ENCODE measurements around the gene SNX10. TPM values are rescaled to one million over a fixed set of nuclear protein-coding genes. Genes with fewer than 3 reads are reported as not detected.
A peak's percentile ranks its signal among the peaks of the same experiment; 100 is the strongest.

The SNX10 gene
- total RNA-seq, 1 experiment from 2014 or later: 9.4 TPM

GRCh38 chr7:26393818-26394217, 102.2 kb downstream of the SNX10 start:
- H2BK5ac ChIP-seq (ENCODE audit: insufficient read length, low read length): no peak overlapping the region
- no peak for TF ChIP-seq CTCF (conservative IDR thresholded peaks at IDR 0.05)
- no peaks in the 10 kb centered on the region for H3K27me3 ChIP-seq (ENCODE audit: insufficient read depth, low read length)
- Mint-ChIP-seq H3K36me3 (ENCODE audit: insufficient read depth in 1 of 3, low read depth in 3 of 3) (no peaks in the 10 kb centered on the region), H3K27ac (peak overlapping the region in 1 of 3 experiments; percentile 48; a peak in 1 of 7 replicates), H3K9me3 (no peaks in the 10 kb centered on the region), H3K27me3 (ENCODE audit: low read depth) (peaks cover 14% of the 10 kb centered on the region), H3K4me3 (no peak overlapping the region), H3K4me1 (peaks cover 11% of the 10 kb centered on the region in 2 experiments)
- no peaks in the 10 kb centered on the region for H3K4me1 ChIP-seq (ENCODE audit: insufficient read depth, low read length)
- WGBS (ENCODE audit: extremely low coverage, insufficient read length, low lambda C conversion rate): no CpG with 5 or more reads among the region's 3 CpGs
- no peaks in the 10 kb centered on the region for H4K20me1 ChIP-seq (ENCODE audit: control insufficient read depth, insufficient read depth, insufficient read length)
- H3K79me1 ChIP-seq (ENCODE audit: insufficient read depth, low read depth, low read length, poor library complexity, severe bottlenecking): no peaks in the 10 kb centered on the region
- H3K79me2 ChIP-seq (ENCODE audit: insufficient read depth, low read length): no peaks in the 10 kb centered on the region
- no peak overlapping the region for H3T11ph ChIP-seq (ENCODE audit: low read length)
- no peak overlapping the region for H2BK12ac ChIP-seq (ENCODE audit: insufficient read length, low read depth, low read length)
- no peaks in the 10 kb centered on the region for H3K9me3 ChIP-seq (ENCODE audit: control insufficient read depth, low read depth, low read length)
- no peak overlapping the region for H3K18ac ChIP-seq (ENCODE audit: insufficient read length, low read depth, low read length)
- no peak overlapping the region for H2BK20ac ChIP-seq (ENCODE audit: low read depth, low read length, poor library complexity, severe bottlenecking)
- H4K8ac ChIP-seq (replicated peaks; ENCODE audit: insufficient read length, low read depth, low read length): no peak overlapping the region
- no peak overlapping the region for H2AK5ac ChIP-seq (ENCODE audit: insufficient read length, low read length)
- H3K14ac ChIP-seq (ENCODE audit: insufficient read depth, low read length): no peak overlapping the region
- H3K27ac ChIP-seq (ENCODE audit: insufficient read length, low read depth, low read length): no peak overlapping the region
- no peak overlapping the region for H4K5ac ChIP-seq (ENCODE audit: insufficient read length, low read depth, low read length)
- H2AFZ ChIP-seq (ENCODE audit: low read length): no peak overlapping the region
- H3K56ac ChIP-seq (ENCODE audit: insufficient read length, low read depth, low read length): no peak overlapping the region
- H3K4ac ChIP-seq (ENCODE audit: low read depth, low read length): no peak overlapping the region
- H2BK15ac ChIP-seq (ENCODE audit: low read depth, low read length): no peak overlapping the region
- H2BK120ac ChIP-seq (ENCODE audit: low read depth, low read length, poor library complexity, severe bottlenecking): no peak overlapping the region
- H3K9ac ChIP-seq (ENCODE audit: extremely low read depth, insufficient read length, low read length): no peak overlapping the region
- H3K4me2 ChIP-seq (ENCODE audit: insufficient read depth, insufficient read length, low read length): no peak overlapping the region
- DNase-seq: no peak
- H4K91ac ChIP-seq (ENCODE audit: insufficient read length, low read depth, low read length): no peak overlapping the region
- H3K23ac ChIP-seq (ENCODE audit: insufficient read length, low read depth, low read length): no peak overlapping the region
- peaks cover 5% of the 10 kb centered on the region for H3K23me2 ChIP-seq (ENCODE audit: insufficient read length, low read depth, low read length, poor library complexity, severe bottlenecking)

Data from H9 (cell line).